K562 (cell line): Measurements from ENCODE around the gene CYTH4. TPM values are rescaled to one million over a fixed set of nuclear protein-coding genes. Genes with fewer than 3 reads are reported as not detected.

Experiments used
- ATAC-seq: fragments of 200-7000 bp; cut with Tn5 transposase; 3 replicates; pipeline ENCODE4 v1.9.1; 2020; ENCODE audit warnings: moderate library complexity
- BruUV-seq: library from RNA; stranded (reverse); fragments of 400-500 nt; replicated peaks from 2 replicates; lab custom pipeline; 2021; lab: Mats Ljungman, UMichigan
- CTCF ChIA-PET: fragments of 300-600 bp; formaldehyde crosslinking; extraction: SDS; loops from one replicate; lab custom pipeline; 2021; ENCODE audit warnings: low intra/inter-chr PET ratio; lab: Yijun Ruan, JAX
- POLR2A ChIA-PET: fragments of 300-600, 350-650 bp; sonication (Branson Sonifier 250); formaldehyde crosslinking; extraction: SDS; loops from one replicate; lab custom pipeline; 2021; ENCODE audit warnings: antibody characterized with exemption, inconsistent platforms; lab: Yijun Ruan, JAX
- DNase-seq, 4 experiments: peaks; one replicate each; pipeline versions ENCODE4 v3.0.0 to v3.0.0-alpha.2; 2011 to 2018; ENCODE audit warnings: low spot score in 3 of 4, mixed read lengths in 3 of 4; ENCODE audit errors: extremely low read depth in 1 of 4
- FAIRE-seq: peaks from 2 replicates; lab custom pipeline; 2011; peaks lifted over from hg19 to GRCh38; lab: Jason Lieb, UNC
- H2AFZ ChIP-seq: 2 replicates; pipeline ENCODE4 v1.6.0; 2011; ENCODE audit warnings: low read depth, low read length, control low read depth, inconsistent platforms
- H3K27ac ChIP-seq: fragments of 200-600 bp; 3 replicates; pipeline ENCODE4 v1.8.0; 2011; ENCODE audit warnings: low read depth, mild to moderate bottlenecking, control low read depth, inconsistent platforms, low read length, moderate library complexity, mixed read lengths; ENCODE audit errors: extremely low read depth
- H3K27me3 ChIP-seq, 2 experiments: fragments of 300-600 bp in 1 of 2; 2 replicates in 1 of 2; 3 replicates in 1 of 2; pipeline versions ENCODE4 v1.6.0 to v1.8.0; 2011; ENCODE audit warnings: inconsistent platforms in 2 of 2, low read length in 2 of 2, mild to moderate bottlenecking in 1 of 2, mixed read lengths in 1 of 2, moderate library complexity in 1 of 2; ENCODE audit not compliant: control insufficient read depth in 2 of 2, insufficient read depth in 2 of 2
- H3K36me3 ChIP-seq: fragments of 300-600 bp; 3 replicates; pipeline ENCODE4 v1.8.0; 2011; ENCODE audit warnings: mild to moderate bottlenecking, low read length, inconsistent platforms; ENCODE audit not compliant: control insufficient read depth, insufficient read depth
- H3K4me1 ChIP-seq, 2 experiments: fragments of 200-600 bp in 1 of 2; replicated peaks in 1 of 2; 2 replicates in 1 of 2; 3 replicates in 1 of 2; pipeline versions ENCODE4 v1.5.1 to v1.8.0; 2011; ENCODE audit warnings: inconsistent platforms in 2 of 2, low read length in 2 of 2, mild to moderate bottlenecking in 1 of 2, mixed read lengths in 1 of 2, moderate library complexity in 1 of 2; ENCODE audit not compliant: control insufficient read depth in 2 of 2, insufficient read depth in 2 of 2
- H3K4me2 ChIP-seq: 2 replicates; pipeline ENCODE4 v1.6.1; 2011; ENCODE audit warnings: low read length, control low read depth, inconsistent platforms, mixed read lengths; ENCODE audit not compliant: insufficient read depth
- H3K4me3 ChIP-seq: fragments of 200-600 bp; sonication (generic), shearing (Covaris generic); 2 replicates; pipeline ENCODE4 v1.5.1; 2016; ENCODE audit warnings: control low read depth, inconsistent platforms
- H3K79me2 ChIP-seq: fragments of 200-600 bp; 3 replicates; pipeline ENCODE4 v1.8.0; 2011; ENCODE audit warnings: low read length, inconsistent platforms; ENCODE audit not compliant: control insufficient read depth, insufficient read depth
- H3K9ac ChIP-seq, 2 experiments: 2 replicates each; pipeline versions ENCODE4 v1.6.0 to v1.6.1; 2011; ENCODE audit warnings: low read depth in 2 of 2, low read length in 2 of 2, control low read depth in 1 of 2, inconsistent platforms in 1 of 2, mild to moderate bottlenecking in 1 of 2, mixed read lengths in 1 of 2; ENCODE audit not compliant: insufficient read depth in 1 of 2
- H3K9me1 ChIP-seq: one replicate; pipeline ENCODE4 v1.6.0; 2011; ENCODE audit warnings: inconsistent platforms, mild to moderate bottlenecking, low read length, moderate library complexity; ENCODE audit not compliant: control insufficient read depth, insufficient read depth
- H3K9me3 ChIP-seq: replicated peaks from 2 replicates; pipeline ENCODE4 v1.5.1; 2011; ENCODE audit warnings: low read depth, low read length, inconsistent platforms; ENCODE audit not compliant: control insufficient read depth, insufficient read depth
- H4K20me1 ChIP-seq: replicated peaks from 2 replicates; pipeline ENCODE4 v1.6.1; 2011; ENCODE audit warnings: low read length, inconsistent platforms, mixed read lengths; ENCODE audit not compliant: control insufficient read depth, insufficient read depth
- CBFB ChIP-seq: sonication (generic); formaldehyde crosslinking; IDR thresholded peaks from 2 replicates; pipeline ENCODE4 v1.4.0; 2020; ENCODE audit warnings: mild to moderate bottlenecking, missing genetic modification reagents
- CREM ChIP-seq: IDR thresholded peaks from 2 replicates; pipeline ENCODE4 v1.6.1; 2014; ENCODE audit warnings: antibody characterized with exemption, low read depth
- EP400 ChIP-seq: fragments of 450-650 bp; IDR thresholded peaks from 2 replicates; pipeline ENCODE4 v1.6.1; 2017; ENCODE audit warnings: antibody characterized with exemption, mild to moderate bottlenecking, moderate library complexity
- JUND ChIP-seq, 2 experiments: IDR thresholded peaks; 2 replicates in 1 of 2; 3 replicates in 1 of 2; pipeline ENCODE4 v1.6.1; 2011; ENCODE audit warnings: borderline replicate concordance in 2 of 2, low read depth in 2 of 2, low read length in 2 of 2, improper control_type of control experiment in 1 of 2, missing biosample characterization in 1 of 2, missing genetic modification characterization in 1 of 2, missing genetic modification reagents in 1 of 2
- LEF1 ChIP-seq: fragments of 450-650 bp; IDR thresholded peaks from 2 replicates; pipeline ENCODE4 v1.6.1; 2016; ENCODE audit warnings: mild to moderate bottlenecking
- MIER1 ChIP-seq: fragments of 450-650 bp; IDR thresholded peaks from 2 replicates; pipeline ENCODE4 v1.6.1; 2016; ENCODE audit warnings: antibody characterized with exemption, mild to moderate bottlenecking, low read depth
- NCOA6 ChIP-seq: fragments of 450-650 bp; IDR thresholded peaks from 2 replicates; pipeline ENCODE4 v1.6.1; 2017; ENCODE audit warnings: mild to moderate bottlenecking
- POLR2AphosphoS5 ChIP-seq: IDR thresholded peaks from 2 replicates; pipeline ENCODE4 v1.6.1; 2011; ENCODE audit warnings: mild to moderate bottlenecking, low read depth, low read length, moderate library complexity; ENCODE audit not compliant: control insufficient read depth, insufficient read depth
- ZBTB11 ChIP-seq, 3 experiments: fragments of 200-800 bp in 1 of 3; fragments of 250-450 bp in 1 of 3; fragments of 450-650 bp in 1 of 3; sonication (Bioruptor Pico) in 1 of 3; sonication (Bioruptor generic) in 1 of 3; formaldehyde crosslinking in 1 of 3; IDR thresholded peaks; 2 replicates each; pipeline versions ENCODE4 v1.6.1 to v1.8.0; 2016 to 2022; ENCODE audit warnings: mild to moderate bottlenecking in 2 of 3, missing genetic modification characterization in 2 of 3, missing compliant biosample characterization in 1 of 3, moderate library complexity in 1 of 3
- ZBTB7A ChIP-seq: IDR thresholded peaks from 2 replicates; pipeline ENCODE4 v1.6.1; 2011; ENCODE audit warnings: low read depth, mild to moderate bottlenecking, low read length, moderate library complexity, borderline replicate concordance; ENCODE audit not compliant: control insufficient read depth
- ZNF3 ChIP-seq: fragments of 250-450 bp; sonication (Bioruptor Pico); IDR thresholded peaks from 2 replicates; pipeline ENCODE4 v1.5.0; 2021; ENCODE audit warnings: mild to moderate bottlenecking, moderate library complexity
- WGBS: fragments of 100-300 bp; shearing (Covaris generic); methylation state at CpG from one replicate; pipeline ENCODE4 v1.1.6; 2016; ENCODE audit warnings: low coverage, mixed read lengths; ENCODE audit not compliant: insufficient coverage; ENCODE audit errors: missing lambda C conversion rate; 5-methylcytosine and 5-hydroxymethylcytosine counted together
- in situ Hi-C: fragments of 300-500 bp; cut with MboI; formaldehyde crosslinking; loops from 4 replicates; pipeline ENCODE4 v1.15.0; 2018; ENCODE audit warnings: inconsistent platforms, mixed read lengths
- intact Hi-C: fragments of 100-400 bp; cut with micrococcal nuclease; formaldehyde crosslinking; loops from 2 replicates; pipeline ENCODE4 v1.14.2; 2022
- polyA plus RNA-seq, 8 experiments: library from polyadenylated mRNA; depleted of rRNA in 4 of 8; stranded (reverse) in 5 of 8; unstranded in 3 of 8; fragments of >200 nt; fragmentation: Nextera tagmentation in 2 of 8; fragmentation: Illumina TruSeq in 1 of 8; extraction: Ambion mirVana in 2 of 8; extraction: Trizol in 1 of 8; gene quantifications; 2 replicates each; pipeline versions ENCODE4 v1.2.1 to v1.2.3, GENCODE V29; 2011 to 2014; ENCODE audit warnings: inconsistent platforms in 1 of 8, missing spikeins in 1 of 8
- total RNA-seq, 7 experiments: library from RNA; depleted of rRNA in 6 of 7; stranded (reverse); fragments of >200 nt in 6 of 7; fragmentation: Illumina TruSeq in 2 of 7; extraction: Trizol in 2 of 7; gene quantifications; 2 replicates each; pipeline versions ENCODE4 v1.2.1 to v1.2.3, GENCODE V29; 2011 to 2021; ENCODE audit warnings: low replicate concordance in 1 of 7
- TF ChIP-seq, protein P1 (sequence below): fragments of 250-450 bp; sonication (Bioruptor Pico); IDR thresholded peaks from 2 replicates; pipeline ENCODE4 v1.5.0; 2020; ENCODE audit warnings: mild to moderate bottlenecking, borderline replicate concordance
- TF ChIP-seq, protein P2 (sequence below): sonication (generic); formaldehyde crosslinking; IDR thresholded peaks from 2 replicates; pipeline ENCODE4 v1.8.0; 2022; ENCODE audit warnings: mild to moderate bottlenecking, missing genetic modification reagents

CYTH4 gene
- total and polyA plus RNA-seq, 9 of the 15 experiments (the other 6 are each of a cell fraction or from before 2014, with no cell fraction given): 0.03 to 2.0 (median 0.61) TPM; not detected in 1

DNA sequence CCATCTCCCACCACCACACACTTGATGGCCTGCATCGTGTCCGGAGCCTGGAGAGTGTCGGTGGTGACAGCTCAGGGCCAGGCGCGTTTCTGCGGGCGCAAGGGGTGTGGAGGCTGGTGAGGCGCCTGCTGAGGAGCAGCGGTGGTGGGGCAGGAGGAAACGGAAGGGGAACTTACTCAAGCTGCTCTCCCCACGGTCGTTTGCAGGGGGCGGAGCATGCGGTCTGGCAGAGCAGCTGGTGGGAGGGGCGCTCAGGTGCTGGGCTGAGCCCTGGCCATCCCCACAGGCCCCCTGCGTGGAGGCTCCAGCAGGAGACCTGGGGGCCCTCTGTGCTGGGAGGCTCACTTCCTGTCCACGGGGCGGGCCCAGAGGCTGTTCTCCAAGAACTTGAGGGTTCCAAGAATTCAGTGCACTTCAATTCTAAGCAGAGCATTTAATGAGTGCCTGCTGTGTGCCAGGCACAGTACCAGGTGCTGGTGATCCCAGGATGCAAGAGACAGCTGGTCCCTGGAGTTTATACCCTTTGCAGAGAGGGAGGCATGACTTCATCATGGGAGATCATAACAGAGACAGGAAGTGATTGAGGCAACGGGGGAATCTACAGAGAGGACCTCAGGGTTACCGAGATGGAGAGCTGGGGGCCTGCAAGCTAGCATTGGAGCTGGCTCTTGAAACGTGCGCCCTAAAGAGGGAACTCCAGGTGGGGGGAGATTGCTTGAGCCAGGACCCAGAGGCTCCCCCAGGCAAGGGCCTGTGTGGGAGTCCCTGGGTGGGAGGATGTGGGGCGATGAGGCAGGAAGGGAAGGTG lies 38.0 kb upstream of the CYTH4 start, which contains the start of gene RAC2:
Gene RAC2 (minus strand): TSS at position 156 of the 808 bp plus-strand sequence. CDS start 121 bp downstream, at position 35.
- no peaks in the 10 kb centered on the region for H3K9me3 ChIP-seq
- FAIRE-seq (peak; percentile 73), DNase-seq (peak; percentile 77 to 91 (median 84)), ATAC-seq (peak; percentile 79)
- no peaks in the 10 kb centered on the region for H3K27me3 ChIP-seq
- peak within 1 kb of the TSS; percentile 80 to 91 for H3K9ac ChIP-seq
- no peaks in the 10 kb centered on the region; the same call in none of the 2 replicates for H4K20me1 ChIP-seq
- ChIA-PET CTCF (no interaction called here), POLR2A (interaction anchor here (0.6 to 0.7 kb wide), 2 partner anchors 22 to 69 kb away, joined by 3 to 4 read pairs; no protein-coding TSS in a partner anchor)
- H3K4me1 ChIP-seq: peaks cover 29 to 49% of the 10 kb centered on the region in 2 experiments
- intact Hi-C loops (no loop called here), in situ Hi-C loops (no loop called here)
- peak within 1 kb of the TSS; percentile 76 for H3K4me3 ChIP-seq
- peak within 1 kb of the TSS; percentile 80 for H2AFZ ChIP-seq
- 2% methylated on average over 9 of the region's 23 CpGs for WGBS
- peak within 1 kb of the TSS; percentile 88 for H3K27ac ChIP-seq
- H3K36me3 ChIP-seq: peaks cover 29% of the 10 kb centered on the region; the same call in 2 of the 3 replicates
- BruUV-seq: no TSS peak
- H3K79me2 ChIP-seq: peaks cover 42% of the 10 kb centered on the region
- H3K4me2 ChIP-seq: peak within 1 kb of the TSS; percentile 92
- H3K9me1 ChIP-seq: no peaks in the 10 kb centered on the region
- TF ChIP-seq LEF1 (no peak), EP400 (peak; percentile 53; the same call in 1 of the 2 replicates), JUND (IDR thresholded peaks at IDR 0.05; ENCODE audit: borderline replicate concordance, low read depth, low read length) (0 out of 2 replicates have a peak, but pooled peaks have one; percentile 23), JUND (tag; IDR thresholded peaks at IDR 0.05; ENCODE audit: borderline replicate concordance, low read depth, low read length) (no peak), NCOA6 (no peak), CREM (0 out of 2 replicates have a peak, but pooled peaks have one; percentile 10), ZBTB7A (peak; percentile 67; the same call in 1 of the 2 replicates), ZNF3 (no peak), CBFB (CRISPR knock-in tag) (peak; percentile 68; the same call in 1 of the 2 replicates), POLR2AphosphoS5 (peak; percentile 24; the same call in 1 of the 2 replicates), MIER1 (no peak), ZBTB11 (CRISPR knock-in tag; IDR thresholded peaks at IDR 0.05) (peak in 1 of 3 experiments; percentile 81; a peak in 2 of 6 replicates)
- TF ChIP-seq, protein P1, sequence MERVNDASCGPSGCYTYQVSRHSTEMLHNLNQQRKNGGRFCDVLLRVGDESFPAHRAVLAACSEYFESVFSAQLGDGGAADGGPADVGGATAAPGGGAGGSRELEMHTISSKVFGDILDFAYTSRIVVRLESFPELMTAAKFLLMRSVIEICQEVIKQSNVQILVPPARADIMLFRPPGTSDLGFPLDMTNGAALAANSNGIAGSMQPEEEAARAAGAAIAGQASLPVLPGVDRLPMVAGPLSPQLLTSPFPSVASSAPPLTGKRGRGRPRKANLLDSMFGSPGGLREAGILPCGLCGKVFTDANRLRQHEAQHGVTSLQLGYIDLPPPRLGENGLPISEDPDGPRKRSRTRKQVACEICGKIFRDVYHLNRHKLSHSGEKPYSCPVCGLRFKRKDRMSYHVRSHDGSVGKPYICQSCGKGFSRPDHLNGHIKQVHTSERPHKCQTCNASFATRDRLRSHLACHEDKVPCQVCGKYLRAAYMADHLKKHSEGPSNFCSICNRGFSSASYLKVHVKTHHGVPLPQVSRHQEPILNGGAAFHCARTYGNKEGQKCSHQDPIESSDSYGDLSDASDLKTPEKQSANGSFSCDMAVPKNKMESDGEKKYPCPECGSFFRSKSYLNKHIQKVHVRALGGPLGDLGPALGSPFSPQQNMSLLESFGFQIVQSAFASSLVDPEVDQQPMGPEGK: no peak
- TF ChIP-seq, protein P2, sequence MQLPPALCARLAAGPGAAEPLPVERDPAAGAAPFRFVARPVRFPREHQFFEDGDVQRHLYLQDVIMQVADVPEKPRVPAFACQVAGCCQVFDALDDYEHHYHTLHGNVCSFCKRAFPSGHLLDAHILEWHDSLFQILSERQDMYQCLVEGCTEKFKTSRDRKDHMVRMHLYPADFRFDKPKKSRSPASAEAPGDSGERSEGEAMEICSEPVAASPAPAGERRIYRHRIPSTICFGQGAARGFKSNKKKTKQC: no peak
